GM21360 (cell line): ENCODE measurements around the gene TFAP2D.
A peak's percentile ranks its signal among the peaks of the same experiment; 100 is the strongest.

Experiments used
- ATAC-seq: cut with Tn5 transposase; IDR thresholded peaks from one replicate; pipeline ENCODE4 v1.9.1; 2021; ENCODE audit warnings: mild to moderate bottlenecking, moderate library complexity; ENCODE audit not compliant: unreplicated experiment

The TFAP2D gene

DNA sequence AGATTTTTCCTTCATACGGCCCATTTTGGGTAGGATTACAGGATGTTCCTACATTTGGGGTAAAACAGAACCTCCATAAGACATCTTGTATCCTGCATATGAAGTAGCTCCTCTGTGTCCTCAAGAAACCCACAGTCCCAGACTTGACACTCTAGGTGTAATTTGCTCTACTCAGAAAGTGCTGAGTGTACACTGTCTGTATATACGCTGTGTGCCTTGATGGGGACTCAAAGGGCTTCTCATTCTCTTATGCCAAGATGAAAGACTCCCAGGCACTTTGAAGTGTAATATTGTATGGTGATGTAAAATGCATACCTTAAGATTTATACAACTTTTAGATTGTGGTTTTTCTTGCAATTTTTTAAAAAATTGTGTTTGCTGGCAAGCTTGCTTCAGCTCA lies 5.2 kb downstream of the TFAP2D start:
- no peak for ATAC-seq

DNA sequence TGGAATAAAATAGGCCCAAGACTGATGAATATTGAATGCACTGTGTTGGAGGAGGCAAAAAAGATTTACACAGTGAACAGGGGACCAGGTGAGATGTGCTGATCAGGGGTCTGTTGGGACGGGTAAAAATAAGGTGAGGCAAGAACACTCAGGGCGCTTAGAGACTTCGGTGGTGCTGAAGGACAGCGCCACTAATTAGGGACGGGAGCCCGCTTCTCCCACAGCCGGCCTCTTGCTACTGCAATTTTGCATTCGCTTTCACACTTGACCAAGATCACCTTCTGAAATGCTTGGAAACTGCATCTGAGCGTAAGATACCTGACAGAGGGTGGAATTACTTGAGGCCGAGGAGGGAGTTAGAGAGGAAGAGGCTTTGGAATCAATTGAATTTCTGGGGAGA lies 7.3 kb downstream of the TFAP2D start:
- no peak for ATAC-seq

DNA sequence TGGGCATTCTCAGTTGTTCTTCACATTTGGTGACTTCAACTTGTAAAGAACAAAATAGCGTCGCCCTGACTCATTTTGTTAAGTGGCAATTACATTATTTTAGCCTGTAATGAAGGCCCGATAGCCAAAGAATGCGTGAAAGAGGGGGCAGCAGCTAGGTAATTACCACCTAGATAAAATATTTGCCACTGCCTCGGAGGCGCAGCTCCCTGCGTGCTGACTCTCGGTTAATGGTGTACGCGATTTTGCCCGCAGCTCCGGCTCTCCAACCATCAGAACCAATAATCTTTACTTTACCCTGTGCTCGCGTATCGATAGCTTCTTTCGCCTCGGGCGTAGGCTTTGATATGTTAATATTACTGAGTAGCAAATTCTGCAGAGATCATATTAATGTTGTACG lies 8.7 kb downstream of the TFAP2D start:
- ATAC-seq, result no peak

DNA sequence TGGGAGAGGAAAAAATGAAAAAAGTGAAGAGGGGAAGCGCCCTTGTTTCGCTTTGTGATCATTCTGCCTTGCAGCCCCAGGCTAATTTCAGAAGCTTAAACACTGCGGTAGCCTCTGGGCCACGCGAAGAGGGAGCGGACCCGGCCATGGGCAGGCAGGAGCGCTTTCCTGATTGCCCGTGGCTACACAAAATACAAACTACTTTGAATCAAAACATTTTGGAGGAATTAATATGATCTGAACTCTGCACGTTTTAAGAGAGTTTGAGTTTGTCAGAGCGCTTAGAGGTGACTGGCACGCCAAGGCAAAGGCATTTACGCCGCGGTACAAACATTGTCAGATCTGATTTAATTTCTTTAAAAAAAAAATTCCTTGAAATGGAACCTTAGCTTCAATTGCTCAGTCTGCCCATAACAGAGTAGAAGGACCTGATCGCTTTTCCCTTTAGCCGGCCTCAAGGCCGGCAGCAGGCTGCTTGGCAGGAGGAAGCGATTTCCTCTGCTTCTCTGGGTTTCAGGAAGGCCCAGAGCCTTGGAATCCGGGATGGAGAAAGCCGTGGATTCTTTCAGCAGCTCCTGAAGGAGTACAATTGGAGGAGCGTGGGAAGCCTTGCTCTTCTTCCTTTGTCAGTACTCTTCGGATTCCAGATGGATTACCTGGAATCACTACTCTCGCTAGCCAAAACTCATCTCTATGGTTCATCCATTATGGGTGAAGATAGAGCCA lies 9.7 kb downstream of the TFAP2D start:
- ATAC-seq, result no peak

DNA sequence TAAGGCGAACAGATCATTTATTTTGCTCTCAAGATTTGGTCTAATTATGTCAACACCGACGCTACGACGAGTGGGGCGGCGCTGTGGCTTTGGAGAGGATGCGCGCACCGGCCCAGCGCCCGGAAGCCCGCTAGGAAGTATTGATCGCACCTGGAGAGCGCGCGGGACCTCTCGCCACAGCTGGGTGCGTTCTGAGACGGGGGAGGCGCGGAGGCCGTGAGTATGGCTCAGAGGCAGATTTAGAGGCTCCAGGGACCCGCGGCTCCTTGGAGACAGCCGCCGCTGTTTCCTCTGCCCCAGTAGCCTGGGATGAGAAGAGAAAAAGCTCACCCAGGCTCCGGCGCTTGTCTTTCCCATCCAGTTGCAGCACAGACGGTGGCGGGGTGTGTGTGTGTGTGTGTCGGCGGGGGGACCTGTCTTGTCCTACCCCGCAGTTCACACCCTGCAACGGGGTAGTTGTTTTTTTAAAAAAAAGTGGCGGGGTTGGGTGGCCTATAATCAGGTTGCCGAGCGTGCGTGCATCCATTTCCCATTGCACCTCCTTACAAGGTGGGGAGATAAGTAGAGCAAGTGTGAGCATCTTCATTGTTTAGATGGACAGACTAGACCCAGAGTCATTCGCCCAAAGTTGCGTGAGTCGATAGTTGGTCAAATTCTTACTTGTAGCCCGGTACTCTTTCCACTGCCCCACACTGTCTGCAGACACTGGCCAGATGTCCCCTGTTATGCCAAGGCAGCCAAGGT lies 11.2 kb downstream of the TFAP2D start:
- no peak for ATAC-seq

DNA sequence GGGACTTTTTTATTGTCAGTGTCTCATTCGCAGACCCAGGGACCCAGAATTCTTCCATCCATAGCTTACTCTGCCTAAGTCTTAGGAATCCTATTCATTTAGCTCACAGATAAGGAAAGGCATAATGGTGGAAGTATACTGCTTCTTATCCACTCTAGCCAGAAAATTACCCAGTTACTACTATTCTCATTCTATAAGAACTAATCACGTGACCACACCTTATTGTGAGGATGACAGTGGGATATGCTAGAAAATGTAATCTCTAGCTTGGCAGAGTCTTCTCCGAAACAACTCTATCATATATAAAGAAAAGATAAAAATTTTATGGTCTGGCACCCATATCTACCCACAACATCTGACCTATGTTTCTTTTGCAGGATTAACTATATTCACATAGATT lies 21.2 kb downstream of the TFAP2D start:
- ATAC-seq, result no peak

DNA sequence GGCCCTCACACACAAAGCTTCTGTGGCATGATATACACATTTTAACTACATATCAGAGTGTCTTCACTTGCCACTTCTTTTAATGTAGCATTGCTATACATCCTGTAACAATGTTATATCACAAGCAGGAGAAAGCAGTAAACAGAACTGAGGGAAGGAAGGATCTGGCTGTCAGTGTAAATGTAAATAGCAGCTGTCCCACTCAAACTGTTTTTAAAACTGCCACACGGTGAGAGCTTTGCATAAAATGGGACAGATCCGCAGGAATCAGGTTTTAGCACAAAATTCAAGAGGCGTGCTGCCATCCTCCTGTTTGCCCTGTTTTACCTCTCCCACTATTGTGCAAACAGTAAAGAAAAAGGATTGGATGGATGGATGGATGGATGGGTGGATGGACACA lies 28.8 kb downstream of the TFAP2D start:
- no peak for ATAC-seq

DNA sequence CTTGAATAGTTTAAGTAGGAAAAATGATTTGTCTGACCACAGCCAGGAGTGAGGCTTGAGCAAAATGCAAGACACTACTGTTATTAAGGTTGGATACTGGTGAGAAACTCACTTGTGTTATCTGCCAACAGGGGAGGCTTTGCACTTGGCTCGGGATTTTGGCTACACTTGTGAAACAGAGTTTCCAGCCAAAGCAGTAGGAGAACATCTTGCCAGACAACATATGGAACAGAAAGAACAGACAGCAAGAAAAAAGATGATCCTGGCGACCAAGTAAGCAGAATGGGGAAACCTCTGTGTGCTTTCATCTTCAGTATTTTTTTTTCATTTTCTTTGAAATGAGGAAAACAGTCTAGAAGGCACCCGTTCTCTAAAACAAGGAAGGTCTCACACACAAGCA lies 31.6 kb downstream of the TFAP2D start:
- ATAC-seq, result no peak

DNA sequence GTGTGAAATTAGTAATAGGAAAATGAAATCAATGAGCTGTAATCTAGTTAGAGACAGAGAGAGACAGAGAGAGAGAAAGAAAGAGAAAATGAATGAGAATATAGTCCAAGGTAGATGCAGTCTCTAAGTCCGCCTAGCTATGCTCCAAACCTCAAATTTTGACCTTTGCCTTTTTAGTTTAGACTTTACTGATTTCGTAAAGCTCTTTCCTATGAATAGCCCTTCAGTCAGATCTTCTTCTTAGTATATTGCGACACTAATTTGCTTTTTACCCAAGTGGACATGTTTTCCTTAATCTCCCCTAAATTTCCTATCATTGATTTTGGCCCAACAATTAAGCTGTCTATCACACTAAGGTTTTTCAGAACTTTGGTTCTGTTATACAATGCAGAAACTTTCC lies 49.5 kb downstream of the TFAP2D start:
- ATAC-seq, result no peak

DNA sequence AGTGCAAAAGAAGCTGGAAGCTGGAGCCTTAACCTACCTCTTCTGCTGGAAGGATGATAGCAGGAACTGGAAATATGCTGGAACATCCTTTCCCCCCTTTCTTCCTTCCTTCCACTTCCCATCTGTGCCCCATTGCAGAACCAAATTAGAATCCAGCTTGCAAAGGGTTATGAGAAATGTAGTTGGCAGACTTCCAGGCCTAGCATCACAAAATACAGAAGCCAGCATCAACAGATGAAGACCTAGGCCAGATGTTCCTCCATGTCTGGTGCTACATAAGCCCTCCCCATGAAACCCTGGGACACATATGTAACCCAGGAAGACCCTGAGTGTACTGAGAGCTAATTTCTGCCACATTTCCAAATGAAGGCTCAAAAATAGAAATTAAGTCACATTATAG lies 65.4 kb downstream of the TFAP2D start:
- ATAC-seq, result no peak

DNA sequence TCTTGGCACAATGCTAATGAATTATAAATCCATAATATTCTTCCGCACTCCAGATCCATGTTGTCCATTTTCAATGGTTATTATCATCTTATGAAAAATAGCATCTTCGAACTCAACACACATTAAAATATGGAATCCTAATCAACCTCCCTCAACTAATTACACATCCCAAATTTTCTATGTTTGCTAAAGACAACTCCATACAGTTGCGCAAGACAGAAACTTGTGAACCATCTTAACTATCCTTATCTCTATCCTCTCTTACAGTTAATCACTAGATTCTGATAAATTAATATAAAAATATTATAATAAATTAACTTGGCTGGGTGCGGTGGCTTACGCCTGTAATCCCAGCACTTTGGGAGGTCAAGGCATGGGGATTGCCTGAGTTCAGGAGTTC lies 67.1 kb downstream of the TFAP2D start:
- no peak for ATAC-seq

DNA sequence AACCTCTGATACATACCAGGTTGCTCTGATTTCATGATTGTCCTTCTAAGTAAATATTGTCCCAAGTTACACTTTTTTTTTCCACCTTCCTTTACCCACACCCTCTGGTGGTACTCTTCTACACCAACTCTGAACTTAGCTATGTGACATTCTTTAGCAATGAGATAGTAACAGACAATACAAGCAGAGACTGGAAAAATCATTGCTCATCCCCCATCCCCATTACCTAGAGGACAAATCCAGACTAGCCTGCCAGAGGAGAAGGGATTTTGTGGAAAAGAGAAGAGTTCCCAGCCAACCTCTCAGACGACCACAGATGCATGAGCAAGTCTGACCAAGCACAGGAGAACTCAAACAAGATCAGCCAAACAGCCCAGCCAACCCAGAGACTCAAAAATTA lies 72.6 kb downstream of the TFAP2D start:
- ATAC-seq, result no peak

DNA sequence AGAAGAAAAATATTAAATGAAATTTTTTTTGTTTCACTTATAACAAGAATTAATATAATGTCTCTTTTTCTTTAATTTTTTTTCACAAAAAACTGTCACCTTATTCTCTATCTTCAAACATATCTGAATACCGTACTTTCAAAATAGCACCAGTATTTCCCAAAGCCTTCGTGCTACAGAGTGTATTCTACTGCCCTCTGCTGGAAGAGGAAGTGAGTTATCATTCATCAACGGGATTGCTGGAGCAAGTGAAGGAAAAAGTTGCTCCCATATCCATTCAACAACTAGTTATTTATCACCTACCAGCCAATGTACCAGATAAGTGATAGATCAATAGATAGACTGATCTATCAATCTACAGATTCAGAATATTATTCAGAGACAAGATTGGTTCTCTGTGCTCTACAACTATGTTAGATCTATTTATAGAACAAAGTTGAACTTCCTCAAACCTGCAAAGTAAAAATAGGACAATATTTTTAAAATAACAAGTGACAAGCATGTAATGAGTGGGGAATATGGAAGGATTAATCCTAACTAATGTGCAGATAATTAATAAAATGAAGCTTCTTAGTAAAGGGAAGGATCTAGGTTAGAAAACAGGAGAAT lies 78.7 kb downstream of the TFAP2D start:
- peak; percentile 70 for ATAC-seq

DNA sequence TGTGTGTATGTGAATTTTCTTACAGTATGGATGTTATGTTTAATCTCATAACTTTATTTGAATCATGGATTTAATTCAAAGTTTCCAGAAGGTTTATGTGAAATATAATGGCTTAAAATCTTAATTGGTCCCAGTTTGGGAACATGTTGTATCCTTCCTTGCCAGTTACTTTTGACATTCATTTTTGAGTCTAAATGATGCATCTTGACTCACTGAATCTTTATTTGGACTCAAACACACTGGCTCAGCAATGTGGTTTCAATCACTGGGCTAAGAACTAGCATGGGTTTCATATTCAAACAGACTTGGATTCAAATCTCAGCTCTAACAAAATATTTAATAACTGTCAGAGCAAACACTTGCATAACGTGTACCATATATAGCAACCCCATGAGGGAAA lies 79.4 kb downstream of the TFAP2D start:
- ATAC-seq, result no peak

DNA sequence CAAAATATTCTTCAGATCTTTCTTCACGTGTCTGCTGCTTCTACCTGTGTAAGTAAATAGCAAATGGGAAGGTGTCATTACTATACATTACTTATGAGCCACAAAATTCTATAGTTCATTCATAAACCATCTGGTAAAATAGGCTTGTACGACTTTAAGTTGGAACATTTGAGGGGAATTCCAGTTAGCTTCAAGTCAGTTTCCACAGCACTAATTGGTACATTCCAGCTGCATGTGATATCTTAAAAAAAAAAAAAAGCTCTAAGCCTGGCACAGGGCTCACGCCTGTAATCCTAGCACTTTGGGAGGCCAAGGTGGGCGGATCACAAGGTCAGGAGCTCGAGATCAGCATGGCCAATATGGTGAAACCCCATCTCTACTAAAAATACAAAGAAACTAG lies 82.2 kb downstream of the TFAP2D start:
- ATAC-seq, result no peak

DNA sequence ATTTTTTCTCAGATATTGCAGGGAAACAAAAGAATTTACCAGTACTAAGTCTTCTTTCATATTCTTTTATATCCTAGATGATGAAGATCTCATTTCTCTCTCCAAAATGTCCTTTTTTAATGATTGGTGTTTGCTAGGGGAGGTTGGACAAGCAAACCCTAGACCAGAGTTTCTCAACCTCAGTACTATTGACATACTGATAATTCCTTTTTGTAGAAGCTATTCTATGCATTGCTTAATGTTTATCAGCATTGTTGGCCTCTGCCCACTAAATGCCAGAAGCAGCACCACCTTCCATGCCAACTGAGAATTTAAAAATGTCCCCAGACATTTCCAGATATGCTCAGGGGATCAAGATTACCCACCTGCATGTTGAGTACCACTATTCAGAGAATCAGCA lies 91.0 kb downstream of the TFAP2D start:
- no peak for ATAC-seq

DNA sequence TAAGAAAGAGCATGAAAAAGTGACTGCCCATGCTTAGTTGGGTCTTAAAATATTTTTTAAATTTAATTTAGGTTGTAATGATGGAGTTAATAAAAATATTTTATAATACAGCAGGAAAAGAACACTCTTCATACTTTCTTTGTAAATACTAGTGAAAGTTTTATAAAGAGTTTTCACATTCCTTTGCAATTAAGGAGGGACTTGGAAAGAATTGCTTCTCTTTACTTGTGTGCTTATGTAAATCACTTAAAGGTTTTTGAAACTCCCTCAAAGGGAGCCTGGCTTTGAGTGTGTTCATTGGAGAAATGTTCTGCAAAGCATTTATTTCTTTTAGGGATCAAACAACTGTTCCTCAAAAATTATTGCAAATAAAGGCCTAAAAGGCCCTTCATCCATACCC lies 93.7 kb downstream of the TFAP2D start:
- ATAC-seq, result no peak

DNA sequence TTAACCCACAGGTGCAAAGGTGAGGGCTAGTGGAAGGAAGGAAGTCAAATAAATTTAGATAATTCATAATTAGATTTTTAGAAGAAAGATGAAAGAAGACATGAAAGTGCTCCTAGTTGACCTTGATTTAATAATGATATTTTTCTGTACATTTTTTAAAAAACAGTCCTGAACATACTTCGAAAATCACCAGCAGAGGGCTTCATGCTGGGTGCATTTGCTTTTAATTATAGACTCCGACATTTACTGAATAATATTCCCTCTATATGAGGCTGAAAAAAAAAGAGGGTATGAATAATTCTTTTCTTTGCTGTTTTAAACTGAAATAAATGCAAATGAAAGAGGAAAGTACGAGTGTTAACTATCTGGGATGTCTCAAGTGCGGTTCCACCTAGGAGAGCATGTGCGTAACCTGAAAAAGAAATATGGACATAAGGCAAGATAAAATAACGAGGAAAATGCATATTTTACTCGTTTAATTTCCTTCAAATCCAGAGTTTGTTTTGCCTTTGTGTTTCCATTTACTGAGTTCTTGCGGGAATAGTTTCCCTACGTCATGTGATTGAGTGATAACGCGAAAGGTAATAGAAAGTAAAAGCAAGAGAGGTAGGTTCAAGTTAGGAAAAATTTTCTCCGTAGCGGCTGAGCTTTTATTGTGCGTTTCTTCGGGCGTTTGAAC lies 102.2 kb downstream of the TFAP2D start:
- ATAC-seq, result peak; percentile 47

DNA sequence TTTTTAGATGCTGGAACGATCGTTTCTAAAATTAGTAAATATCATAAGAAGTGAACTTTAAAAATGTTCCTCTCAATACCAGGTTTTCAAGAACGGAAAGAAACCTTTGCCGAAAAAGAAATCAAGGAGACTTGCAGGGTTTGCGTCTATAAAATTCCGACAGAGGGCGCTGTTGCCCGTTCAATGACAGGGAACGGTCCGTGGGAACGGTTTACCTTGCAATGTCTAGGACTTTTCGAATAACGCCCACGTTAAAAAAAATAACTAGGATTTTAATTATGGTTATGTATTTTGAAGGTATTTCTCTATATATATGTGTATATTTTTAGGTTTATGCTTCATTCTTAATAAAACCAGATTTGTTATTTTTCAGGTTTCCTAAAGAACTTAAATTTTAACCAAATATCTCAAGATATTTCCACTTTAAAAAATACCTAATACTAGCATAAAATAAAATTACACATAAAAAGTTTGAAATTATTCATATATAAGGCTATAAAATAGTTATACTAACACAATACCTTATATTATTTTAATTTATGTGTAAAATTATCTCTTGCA lies 102.9 kb downstream of the TFAP2D start:
- ATAC-seq, result peak; percentile 79

DNA sequence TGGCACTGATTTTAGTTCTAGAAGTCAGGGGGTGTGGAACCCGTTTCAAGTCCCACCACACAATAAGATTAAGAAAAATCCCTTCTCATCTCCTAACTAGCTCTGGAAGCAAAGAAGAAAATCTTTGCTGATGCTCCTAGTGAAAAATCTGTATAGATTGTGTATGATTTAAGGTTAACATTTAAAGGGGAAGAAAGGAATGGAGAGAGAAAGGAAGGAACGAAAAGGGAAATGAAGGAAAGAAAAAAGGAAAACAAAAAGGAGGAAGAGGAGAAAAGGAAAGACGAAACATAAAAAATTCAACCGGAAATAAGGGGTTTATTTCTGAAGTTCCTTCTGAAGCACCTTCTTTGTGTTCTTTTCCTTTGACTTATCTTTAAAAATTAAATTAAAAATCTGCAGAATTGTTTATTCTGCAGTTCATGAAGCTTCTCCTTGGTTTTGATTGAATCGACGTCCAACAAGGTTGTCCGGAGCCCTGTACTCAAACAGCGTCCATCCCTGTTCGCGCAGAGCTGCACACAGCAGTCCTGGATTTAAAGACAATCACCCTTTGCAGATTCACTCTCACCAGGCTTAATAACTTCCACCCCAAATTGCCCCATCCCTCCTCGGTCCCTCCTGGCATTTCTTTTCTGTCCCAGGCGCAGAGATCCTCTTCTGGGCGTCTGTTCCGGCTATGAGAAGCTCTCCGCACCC lies 103.8 kb downstream of the TFAP2D start:
- ATAC-seq, result no peak

DNA sequence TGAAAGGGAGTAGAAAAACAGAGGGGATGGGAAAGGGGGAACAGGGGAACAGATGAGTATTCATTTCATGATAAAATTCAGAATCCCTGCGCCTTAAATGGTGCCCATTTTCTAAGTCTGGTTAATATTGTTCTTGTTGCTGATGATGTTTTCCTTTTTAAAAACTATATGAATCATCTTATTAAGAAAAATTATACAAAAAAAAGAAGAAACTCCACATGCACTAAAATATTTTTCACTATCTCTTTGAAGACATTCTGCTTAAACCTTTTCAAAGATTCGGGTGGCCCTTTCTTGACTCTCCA lies 104.3 kb downstream of the TFAP2D start:
- ATAC-seq, result no peak
